Measurements from ENCODE around the gene CLDN9.
A peak's percentile ranks its signal among the peaks of the same experiment; 100 is the strongest.
"Not testable (repeated sequence)": the region's sequence is repeated elsewhere in the genome, so short reads cannot be mapped to it uniquely, and the experiment has no call there.

CLDN9 gene

GRCh38 chr16:3035289-3035971, 22.7 kb downstream of the CLDN9 start:
- DNase-seq: no peak

- DNase-seq: no peak
Measured at GRCh38 chr16:3035972-3036725, 23.4 kb downstream of the CLDN9 start.

- DNase-seq: no peak
Measured at GRCh38 chr16:3036726-3037315, 24.1 kb downstream of the CLDN9 start, which contains the start of gene BICDL2. BICDL2 (minus strand) TSS chr16:3036944; CDS start chr16:3035496, 1,448 bp downstream.

DNA sequence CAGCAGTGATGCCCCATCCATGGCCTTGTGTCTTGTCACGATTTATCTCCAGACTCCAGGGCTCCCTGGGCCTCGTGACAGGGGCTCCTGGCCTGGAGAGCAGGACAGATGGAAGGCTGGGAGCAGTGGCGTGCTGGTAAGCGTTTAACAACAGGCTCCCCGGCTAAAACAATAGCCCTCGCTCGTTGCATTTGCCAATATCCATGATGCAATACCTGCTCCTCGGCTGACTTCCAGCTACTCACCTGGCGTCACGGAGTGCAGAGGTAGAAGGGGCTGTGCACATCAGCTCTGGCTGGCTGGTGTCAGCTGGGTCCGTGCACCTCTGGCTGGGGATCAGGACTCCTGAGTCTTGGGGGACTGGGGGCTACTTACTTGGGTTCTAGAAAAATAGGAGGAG, 25.5 kb downstream of the CLDN9 start:
- DNase-seq: no peak

- DNase-seq: no peak
Measured at GRCh38 chr16:3038896-3039295, 26.2 kb downstream of the CLDN9 start.

GRCh38 chr16:3042376-3042775, 29.7 kb downstream of the CLDN9 start:
- no peak for DNase-seq

- DNase-seq: no peak
Measured at GRCh38 chr16:3044708-3045107, 32.0 kb downstream of the CLDN9 start.

DNA sequence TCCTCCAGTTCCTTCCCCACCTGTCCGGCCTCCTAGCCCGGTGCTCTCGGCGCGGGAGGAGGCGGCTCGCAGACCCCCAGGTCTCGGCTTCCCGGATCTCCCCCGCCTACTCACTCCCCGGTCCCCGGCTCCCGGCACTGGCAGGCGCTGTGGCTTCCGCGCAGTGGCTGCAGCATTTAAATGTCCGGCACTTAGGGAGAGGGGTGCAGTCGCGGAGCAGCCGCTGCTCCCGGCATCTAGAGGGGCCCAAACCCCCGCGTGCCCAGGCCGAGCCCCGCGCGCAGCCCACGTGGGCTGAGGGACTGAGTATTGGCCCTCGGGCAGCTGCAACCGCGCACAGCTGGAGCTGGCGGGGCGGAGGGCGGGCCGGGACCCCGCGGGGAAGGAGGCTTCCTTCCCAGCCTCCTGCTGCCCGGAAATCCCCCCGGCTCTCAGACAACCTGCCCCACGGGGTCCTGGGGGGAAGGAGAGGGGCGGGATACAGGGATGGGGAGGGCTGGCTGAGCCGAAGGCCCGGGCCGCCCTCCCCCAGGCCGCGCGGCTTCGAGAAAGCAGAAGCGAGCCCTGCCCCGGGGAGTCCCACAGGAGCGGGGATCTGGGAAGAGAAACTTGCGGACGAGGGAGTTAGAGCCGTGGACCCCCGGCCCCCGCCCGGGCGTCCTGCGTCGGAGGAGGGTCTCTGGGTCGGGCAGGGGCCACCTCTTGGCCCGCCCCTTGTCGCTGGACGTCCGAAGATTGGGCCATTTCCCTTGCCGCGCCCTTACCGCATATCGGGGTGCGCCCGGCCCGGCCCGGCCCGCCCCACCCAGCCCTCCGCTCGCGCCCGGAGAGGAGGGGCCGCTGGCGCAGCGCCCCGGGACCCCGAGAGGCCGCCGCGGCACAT, 33.3 kb downstream of the CLDN9 start, which contains the start of gene MMP25:
MMP25 (plus strand) TSS at position 804 of the 883 bp plus-strand sequence. CDS start 357 bp downstream, outside the sequence.
- DNase-seq: peak in 1 of 2 donors; percentile 41

DNA sequence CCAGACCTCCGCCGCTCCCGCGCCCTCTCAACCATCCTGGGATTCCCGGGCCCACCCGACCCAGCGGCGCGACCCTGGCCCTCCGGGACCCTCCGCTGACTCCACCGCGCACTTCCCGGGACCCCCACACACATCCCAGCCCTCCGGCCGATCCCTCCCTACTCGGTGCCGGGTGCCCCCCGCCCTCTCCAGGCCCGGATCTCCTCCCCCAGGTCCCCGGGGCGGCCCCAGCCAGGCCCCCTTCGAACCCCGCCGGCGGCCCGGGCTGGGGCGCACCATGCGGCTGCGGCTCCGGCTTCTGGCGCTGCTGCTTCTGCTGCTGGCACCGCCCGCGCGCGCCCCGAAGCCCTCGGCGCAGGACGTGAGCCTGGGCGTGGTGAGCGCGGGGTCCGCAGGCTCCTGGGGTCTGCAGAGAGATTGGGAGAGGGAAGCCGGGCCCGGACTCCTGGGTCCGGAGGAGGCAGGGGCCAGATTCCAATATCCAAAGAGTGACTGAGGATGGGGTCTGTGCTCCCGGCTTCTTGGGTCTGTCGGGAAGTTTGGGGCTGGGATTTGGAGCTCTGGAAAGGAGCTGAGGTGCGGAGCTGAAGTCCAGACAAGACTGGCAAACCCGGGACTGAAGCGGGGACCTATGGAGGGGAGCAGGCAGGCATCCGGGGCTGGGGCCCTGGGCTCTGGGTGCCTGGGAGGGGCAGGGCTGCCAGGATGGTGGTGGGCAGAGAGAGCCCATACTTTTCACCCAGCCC, 34.1 kb downstream of the CLDN9 start:
- DNase-seq: no peak

GRCh38 chr16:3047387-3047720, 34.6 kb downstream of the CLDN9 start:
- DNase-seq: no peak

DNA sequence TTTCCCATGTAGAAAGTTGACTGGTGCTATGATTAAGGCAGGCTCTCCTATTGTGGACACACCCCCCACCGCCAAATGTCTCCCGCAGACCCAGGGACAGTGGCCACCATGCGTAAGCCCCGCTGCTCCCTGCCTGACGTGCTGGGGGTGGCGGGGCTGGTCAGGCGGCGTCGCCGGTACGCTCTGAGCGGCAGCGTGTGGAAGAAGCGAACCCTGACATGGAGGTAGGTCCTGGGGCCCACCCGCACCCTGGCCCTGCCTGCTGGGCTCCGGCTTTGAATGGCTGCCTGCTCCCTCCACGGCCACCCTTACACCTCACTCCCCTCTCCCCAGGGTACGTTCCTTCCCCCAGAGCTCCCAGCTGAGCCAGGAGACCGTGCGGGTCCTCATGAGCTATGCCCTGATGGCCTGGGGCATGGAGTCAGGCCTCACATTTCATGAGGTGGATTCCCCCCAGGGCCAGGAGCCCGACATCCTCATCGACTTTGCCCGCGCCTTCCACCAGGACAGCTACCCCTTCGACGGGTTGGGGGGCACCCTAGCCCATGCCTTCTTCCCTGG, 37.3 kb downstream of the CLDN9 start:
- DNase-seq: no peak

GRCh38 chr16:3050487-3050886, 37.8 kb downstream of the CLDN9 start:
- no peak for DNase-seq

- DNase-seq: no peak
Measured at GRCh38 chr16:3051009-3051408, 38.3 kb downstream of the CLDN9 start.

GRCh38 chr16:3051494-3051893, 38.8 kb downstream of the CLDN9 start:
- DNase-seq: no peak

DNA sequence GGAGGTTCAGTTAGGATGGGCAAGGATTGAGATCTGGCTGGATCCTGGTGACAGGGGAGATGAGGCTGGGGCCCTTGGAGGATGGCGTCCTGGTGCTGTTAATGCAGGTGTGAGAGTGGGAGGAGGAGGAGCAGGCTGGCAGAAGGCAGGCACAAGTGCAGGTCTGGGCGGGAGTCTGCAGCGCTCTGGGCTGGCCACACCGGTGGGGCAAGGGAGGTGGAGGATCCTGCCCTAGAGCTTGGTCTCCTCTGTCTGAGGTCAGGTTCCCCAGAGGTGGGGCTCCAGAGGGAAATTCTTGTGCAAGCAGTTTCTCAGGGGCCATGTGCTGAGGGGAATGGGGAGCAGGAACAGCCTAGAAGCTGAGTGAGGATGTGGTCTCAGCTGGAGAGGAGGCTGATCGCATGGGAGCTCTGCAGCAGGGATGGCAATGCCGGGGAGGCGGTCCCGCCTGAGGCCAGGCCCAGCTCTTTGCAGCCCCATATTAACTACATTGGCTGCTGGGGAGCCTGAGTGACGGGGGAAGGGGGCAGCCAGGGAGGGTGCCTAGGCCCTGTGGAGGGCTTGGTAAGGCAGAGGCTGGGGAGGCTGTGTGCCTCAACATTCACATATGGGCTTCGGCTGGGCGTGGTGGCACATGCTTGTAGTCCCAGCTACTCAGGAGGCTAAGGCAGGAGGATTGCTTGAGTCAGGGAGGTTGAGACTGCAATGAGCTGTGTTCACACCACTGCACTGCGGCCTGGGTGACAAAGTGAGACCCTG, 40.0 kb downstream of the CLDN9 start:
- not testable (repeated sequence) for DNase-seq

GRCh38 chr16:3053330-3053710, 40.6 kb downstream of the CLDN9 start:
- DNase-seq: not testable (repeated sequence)

GRCh38 chr16:3054965-3055733, 42.4 kb downstream of the CLDN9 start:
- no peak for DNase-seq

DNA sequence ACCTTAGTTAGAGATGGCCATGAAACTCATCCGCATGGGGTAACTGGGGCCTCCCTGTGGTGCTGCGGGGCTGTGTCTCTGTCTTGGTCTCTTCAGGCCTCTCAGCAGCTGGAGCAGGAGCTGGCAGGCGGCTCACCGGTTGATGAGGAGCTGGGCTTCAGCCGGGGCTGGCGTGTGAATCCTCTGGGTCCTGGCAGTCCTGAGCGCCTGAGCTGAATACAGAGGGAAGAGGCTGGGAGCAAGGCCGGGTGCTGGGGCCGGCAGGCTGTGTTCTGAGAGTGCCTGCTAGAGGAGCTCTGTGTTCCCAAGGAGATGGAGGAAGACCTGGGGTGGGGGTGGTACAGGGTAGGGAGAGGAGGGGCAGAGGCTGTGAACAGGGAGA, 43.0 kb downstream of the CLDN9 start:
- DNase-seq: not testable (repeated sequence)

- DNase-seq: no peak
Measured at GRCh38 chr16:3056336-3057180, 43.8 kb downstream of the CLDN9 start.
